ENCODE measurements around the gene NKX3-2.

NKX3-2 gene

GRCh38 chr4:13553081-13553480, 8.8 kb upstream of the NKX3-2 start:
- Mint-ChIP-seq H3K4me3 (no peak overlapping the region), H3K27ac (no peak overlapping the region), H3K9me3 (peaks cover 0 to 10% of the 10 kb centered on the region in 2 donors), H3K36me3 (no peaks in the 10 kb centered on the region), H3K4me1 (peaks cover 6 to 10% of the 10 kb centered on the region in 2 donors), H3K27me3 (peaks cover 48 to 65% of the 10 kb centered on the region in 2 donors)
- ATAC-seq (replicated peaks), result no peak
- DNase-seq, result no peak

- H3K4me1 Mint-ChIP-seq, result peaks cover 22 to 32% of the 10 kb centered on the region in 2 donors
- peak; percentile 88 to 89 for ATAC-seq (replicated peaks)
Measured at GRCh38 chr4:13548984-13549546, 4.8 kb upstream of the NKX3-2 start.

GRCh38 chr4:13548059-13548983, 4.0 kb upstream of the NKX3-2 start:
- peaks cover 24 to 39% of the 10 kb centered on the region in 2 donors for H3K4me1 Mint-ChIP-seq
- H3K27me3 Mint-ChIP-seq, result peaks cover 57 to 81% of the 10 kb centered on the region in 2 donors
- DNase-seq, result no peak
- peaks cover 2 to 10% of the 10 kb centered on the region in 2 donors for H3K36me3 Mint-ChIP-seq
- peak overlapping the region; percentile 80 to 88 for H3K4me3 Mint-ChIP-seq
- ATAC-seq (replicated peaks), result no peak
- peaks cover 5 to 12% of the 10 kb centered on the region in 2 donors for H3K9me3 Mint-ChIP-seq
- peak overlapping the region; percentile 47 for H3K27ac Mint-ChIP-seq

More at GRCh38 chr4:13548984-13549546, 4.8 kb upstream of the NKX3-2 start:
- H3K9me3 Mint-ChIP-seq, result peaks cover 5 to 10% of the 10 kb centered on the region in 2 donors
- peak overlapping the region; percentile 80 to 85 for H3K4me3 Mint-ChIP-seq
- H3K27me3 Mint-ChIP-seq, result peaks cover 59 to 81% of the 10 kb centered on the region in 2 donors
- peak; percentile 76 for DNase-seq
- peaks cover 2 to 10% of the 10 kb centered on the region in 2 donors for H3K36me3 Mint-ChIP-seq
- peak overlapping the region; percentile 47 for H3K27ac Mint-ChIP-seq

- H3K9me3 Mint-ChIP-seq, result peaks cover 5 to 12% of the 10 kb centered on the region in 2 donors
Measured at GRCh38 chr4:13547485-13548041, 3.3 kb upstream of the NKX3-2 start.

GRCh38 chr4:13546941-13547484, 2.7 kb upstream of the NKX3-2 start:
- Mint-ChIP-seq H3K9me3 (peaks cover 5 to 10% of the 10 kb centered on the region in 2 donors), H3K4me3 (peak overlapping the region; percentile 76 to 88), H3K27ac (peak overlapping the region; percentile 77), H3K4me1 (peaks cover 26 to 52% of the 10 kb centered on the region in 2 donors), H3K36me3 (peaks cover 2 to 13% of the 10 kb centered on the region in 2 donors), H3K27me3 (peaks cover 63 to 81% of the 10 kb centered on the region in 2 donors)
- ATAC-seq (replicated peaks) (no peak), DNase-seq (no peak)

More at GRCh38 chr4:13547485-13548041, 3.3 kb upstream of the NKX3-2 start:
- DNase-seq, result no peak
- Mint-ChIP-seq H3K4me1 (peaks cover 26 to 47% of the 10 kb centered on the region in 2 donors), H3K27me3 (peaks cover 61 to 81% of the 10 kb centered on the region in 2 donors), H3K36me3 (peaks cover 2 to 13% of the 10 kb centered on the region in 2 donors), H3K4me3 (peak overlapping the region; percentile 76 to 88), H3K27ac (peak overlapping the region; percentile 71)
- peak in 1 of 2 donors; percentile 15 for ATAC-seq (replicated peaks)

GRCh38 chr4:13546142-13546940, 2.0 kb upstream of the NKX3-2 start:
- H3K36me3 Mint-ChIP-seq, result peaks cover 2 to 13% of the 10 kb centered on the region in 2 donors
- DNase-seq, result no peak
- peak overlapping the region; percentile 76 to 88 for H3K4me3 Mint-ChIP-seq
- peaks cover 5 to 7% of the 10 kb centered on the region in 2 donors for H3K9me3 Mint-ChIP-seq
- H3K4me1 Mint-ChIP-seq, result peaks cover 29 to 58% of the 10 kb centered on the region in 2 donors
- peaks cover 60 to 81% of the 10 kb centered on the region in 2 donors for H3K27me3 Mint-ChIP-seq
- H3K27ac Mint-ChIP-seq, result peak overlapping the region; percentile 77
- ATAC-seq (replicated peaks), result no peak

GRCh38 chr4:13545394-13545808, 1.1 kb upstream of the NKX3-2 start:
- H3K27me3 Mint-ChIP-seq, result peaks cover 60 to 80% of the 10 kb centered on the region in 2 donors
- ATAC-seq (replicated peaks) (no peak), DNase-seq (no peak)
- H3K27ac Mint-ChIP-seq, result peak overlapping the region; percentile 86
- H3K9me3 Mint-ChIP-seq, result peaks cover 1 to 5% of the 10 kb centered on the region in 2 donors
- H3K4me3 Mint-ChIP-seq, result peak overlapping the region; percentile 88 to 91
- peaks cover 31 to 62% of the 10 kb centered on the region in 2 donors for H3K4me1 Mint-ChIP-seq
- H3K36me3 Mint-ChIP-seq, result peaks cover 2 to 13% of the 10 kb centered on the region in 2 donors

- Mint-ChIP-seq H3K27me3 (peaks cover 55 to 74% of the 10 kb centered on the region in 2 donors), H3K27ac (peak overlapping the region; percentile 86), H3K4me3 (peak overlapping the region; percentile 88 to 91), H3K36me3 (peaks cover 2 to 13% of the 10 kb centered on the region in 2 donors), H3K4me1 (peaks cover 31 to 62% of the 10 kb centered on the region in 2 donors), H3K9me3 (peaks cover 1 to 5% of the 10 kb centered on the region in 2 donors)
- DNase-seq (no peak), ATAC-seq (replicated peaks) (peak; percentile 66 to 68)
Measured at GRCh38 chr4:13544606-13545393, 492 bp upstream of the NKX3-2 start.

- Mint-ChIP-seq H3K4me1 (peaks cover 27 to 60% of the 10 kb centered on the region in 2 donors), H3K4me3 (peak overlapping the region; percentile 26 to 88), H3K27ac (peak overlapping the region; percentile 84), H3K27me3 (peaks cover 56 to 72% of the 10 kb centered on the region in 2 donors), H3K9me3 (peaks cover 3 to 12% of the 10 kb centered on the region in 2 donors), H3K36me3 (peaks cover 7 to 21% of the 10 kb centered on the region in 2 donors)
- ATAC-seq (replicated peaks) (no peak), DNase-seq (no peak)
Measured at GRCh38 chr4:13543032-13543838, 1.1 kb downstream of the NKX3-2 start.

- peaks cover 3 to 13% of the 10 kb centered on the region in 2 donors for H3K9me3 Mint-ChIP-seq
- H3K27me3 Mint-ChIP-seq, result peaks cover 63 to 78% of the 10 kb centered on the region in 2 donors
- peaks cover 8 to 25% of the 10 kb centered on the region in 2 donors for H3K36me3 Mint-ChIP-seq
- peak overlapping the region; percentile 48 for H3K27ac Mint-ChIP-seq
- DNase-seq (no peak), ATAC-seq (replicated peaks) (no peak)
- H3K4me3 Mint-ChIP-seq, result peak overlapping the region; percentile 26 to 61
- H3K4me1 Mint-ChIP-seq, result peaks cover 30 to 61% of the 10 kb centered on the region in 2 donors
Measured at GRCh38 chr4:13542577-13543031, 1.7 kb downstream of the NKX3-2 start.

GRCh38 chr4:13541720-13542576, 2.4 kb downstream of the NKX3-2 start:
- H3K36me3 Mint-ChIP-seq, result peaks cover 8 to 25% of the 10 kb centered on the region in 2 donors
- H3K9me3 Mint-ChIP-seq, result peaks cover 5 to 13% of the 10 kb centered on the region in 2 donors
- H3K27me3 Mint-ChIP-seq, result peaks cover 67 to 81% of the 10 kb centered on the region in 2 donors
- ATAC-seq (replicated peaks) (peak in 1 of 2 donors; percentile 30), DNase-seq (no peak)
- H3K4me3 Mint-ChIP-seq, result peak overlapping the region; percentile 36 to 39
- peaks cover 27 to 58% of the 10 kb centered on the region in 2 donors for H3K4me1 Mint-ChIP-seq
- H3K27ac Mint-ChIP-seq, result peak overlapping the region; percentile 88
